ENCODE results near the gene SLFN5. TPM values are rescaled to one million over a fixed set of nuclear protein-coding genes. Genes with fewer than 3 reads are reported as not detected.

Gene SLFN5
- total and polyA plus RNA-seq, 4 donors = 1.9 to 7.8 (median 3.4) TPM

DNA sequence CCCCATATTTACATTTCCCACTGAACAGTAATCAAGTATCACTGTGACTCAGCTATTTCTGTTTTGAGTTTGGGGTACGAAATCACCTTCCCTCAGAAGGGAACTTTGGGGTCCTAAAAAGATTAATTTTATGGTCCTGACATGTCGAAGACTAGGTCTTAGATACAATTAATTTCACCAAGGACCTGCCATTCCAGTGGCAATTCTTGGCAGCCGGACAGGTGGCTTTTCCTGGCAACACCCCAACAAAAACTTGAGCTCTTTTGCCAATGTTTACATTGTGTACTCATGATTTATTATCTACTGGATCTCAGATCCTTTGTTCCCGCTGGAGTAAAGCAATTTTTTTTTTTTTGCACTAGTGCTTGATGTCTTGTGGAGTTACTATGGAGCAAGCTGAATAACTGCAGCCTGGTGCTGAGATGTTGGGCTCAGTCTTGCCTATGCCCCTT is 14.4 kb downstream of the SLFN5 start:
- no peak overlapping the region for H3K9ac ChIP-seq (ENCODE audit: low read depth in 1 of 2, low read length in 2 of 2)
- no peak overlapping the region for H3K4me3 ChIP-seq (ENCODE audit: low read depth in 1 of 3, low read length in 3 of 3)
- WGBS = 43% methylated on average over 4 of the region's 4 CpGs
- peaks cover 1 to 10% (median 5%) of the 10 kb centered on the region in 4 donors for H3K4me1 ChIP-seq (ENCODE audit: control insufficient read depth in 4 of 4, insufficient read depth in 4 of 4, low read length in 3 of 4)
- no peaks in the 10 kb centered on the region for H3K27me3 ChIP-seq (ENCODE audit: control insufficient read depth in 4 of 4, insufficient read depth in 4 of 4, low read length in 3 of 4)
- no peak overlapping the region for H3K27ac ChIP-seq (ENCODE audit: low read depth in 1 of 2, low read length in 2 of 2)
- no peaks in the 10 kb centered on the region for H3K9me3 ChIP-seq (ENCODE audit: control insufficient read depth in 4 of 4, low read length in 3 of 4)
- H3K36me3 ChIP-seq (ENCODE audit: control insufficient read depth in 4 of 4, insufficient read depth in 3 of 4, low read depth in 1 of 4, low read length in 3 of 4) = peaks cover 0 to 3% (median 0%) of the 10 kb centered on the region in 4 donors
- DNase-seq (ENCODE audit: low spot score) = no peak
- TF ChIP-seq HNF4A (conservative IDR thresholded peaks at IDR 0.05) (peak in 1 of 2 donors; percentile 25), FOXA2 (IDR thresholded peaks at IDR 0.05) (peak; percentile 46), ZBTB33 (IDR thresholded peaks at IDR 0.05) (no peak), RXRA (IDR thresholded peaks at IDR 0.05) (peak in 1 of 2 donors; percentile 21), JUND (IDR thresholded peaks at IDR 0.05) (no peak), HNF4G (IDR thresholded peaks at IDR 0.05) (no peak)

GRCh38 chr17:35259001-35259400 is 16.1 kb downstream of the SLFN5 start:
- peaks cover 1 to 6% (median 3%) of the 10 kb centered on the region in 4 donors for H3K4me1 ChIP-seq (ENCODE audit: control insufficient read depth in 4 of 4, insufficient read depth in 4 of 4, low read length in 3 of 4)
- no peak for TF ChIP-seq ZBTB33 (IDR thresholded peaks at IDR 0.05)
- TF ChIP-seq RXRA (IDR thresholded peaks at IDR 0.05) = no peak
- no peak for TF ChIP-seq YY1 (IDR thresholded peaks at IDR 0.05)
- no peak for TF ChIP-seq TAF1 (conservative IDR thresholded peaks at IDR 0.05)
- 96% methylated on average over 6 of the region's 6 CpGs for WGBS
- no peak overlapping the region for H3K4me3 ChIP-seq (ENCODE audit: low read depth in 1 of 3, low read length in 3 of 3)
- H3K36me3 ChIP-seq (ENCODE audit: control insufficient read depth in 4 of 4, insufficient read depth in 3 of 4, low read depth in 1 of 4, low read length in 3 of 4) = peaks cover 0 to 3% (median under 1%) of the 10 kb centered on the region in 4 donors
- no peaks in the 10 kb centered on the region for H3K9me3 ChIP-seq (ENCODE audit: control insufficient read depth in 4 of 4, low read length in 3 of 4)
- H3K27ac ChIP-seq (ENCODE audit: low read depth in 1 of 2, low read length in 2 of 2) = no peak overlapping the region
- H3K27me3 ChIP-seq (ENCODE audit: control insufficient read depth in 4 of 4, insufficient read depth in 4 of 4, low read length in 3 of 4) = no peaks in the 10 kb centered on the region
- no peak overlapping the region for H3K9ac ChIP-seq (ENCODE audit: low read depth in 1 of 2, low read length in 2 of 2)
- no peak for DNase-seq (ENCODE audit: low spot score)

DNA sequence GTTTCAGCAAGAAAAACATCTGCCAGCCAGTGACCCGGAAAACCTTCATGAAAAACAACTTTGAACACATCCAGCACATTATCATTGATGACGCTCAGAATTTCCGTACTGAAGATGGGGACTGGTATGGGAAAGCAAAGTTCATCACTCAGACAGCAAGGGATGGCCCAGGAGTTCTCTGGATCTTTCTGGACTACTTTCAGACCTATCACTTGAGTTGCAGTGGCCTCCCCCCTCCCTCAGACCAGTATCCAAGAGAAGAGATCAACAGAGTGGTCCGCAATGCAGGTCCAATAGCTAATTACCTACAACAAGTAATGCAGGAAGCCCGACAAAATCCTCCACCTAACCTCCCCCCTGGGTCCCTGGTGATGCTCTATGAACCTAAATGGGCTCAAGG is 22.2 kb downstream of the SLFN5 start:
- Histone ChIP-seq H3K4me3 (ENCODE audit: low read depth in 1 of 3, low read length in 3 of 3) (no peak overlapping the region), H3K27ac (ENCODE audit: low read depth in 1 of 2, low read length in 2 of 2) (no peak overlapping the region), H3K9ac (ENCODE audit: low read depth in 1 of 2, low read length in 2 of 2) (no peak overlapping the region), H3K27me3 (ENCODE audit: control insufficient read depth in 4 of 4, insufficient read depth in 4 of 4, low read length in 3 of 4) (no peaks in the 10 kb centered on the region), H3K4me1 (ENCODE audit: control insufficient read depth in 4 of 4, insufficient read depth in 4 of 4, low read length in 3 of 4) (peaks cover 0 to 1% (median 0%) of the 10 kb centered on the region in 4 donors), H3K36me3 (ENCODE audit: control insufficient read depth in 4 of 4, insufficient read depth in 3 of 4, low read depth in 1 of 4, low read length in 3 of 4) (peaks cover 0 to 17% (median 4%) of the 10 kb centered on the region in 4 donors), H3K9me3 (ENCODE audit: control insufficient read depth in 4 of 4, low read length in 3 of 4) (no peaks in the 10 kb centered on the region)
- no peak for DNase-seq (ENCODE audit: low spot score)
- 96% methylated on average over 5 of the region's 5 CpGs for WGBS
- TF ChIP-seq SP1 (IDR thresholded peaks at IDR 0.05) = no peak
- TF ChIP-seq GABPA (IDR thresholded peaks at IDR 0.05 in 1 of 2, conservative IDR thresholded peaks at IDR 0.05 in 1 of 2) = no peak
- TF ChIP-seq HNF4A (conservative IDR thresholded peaks at IDR 0.05) = no peak
- TF ChIP-seq, protein P1, sequence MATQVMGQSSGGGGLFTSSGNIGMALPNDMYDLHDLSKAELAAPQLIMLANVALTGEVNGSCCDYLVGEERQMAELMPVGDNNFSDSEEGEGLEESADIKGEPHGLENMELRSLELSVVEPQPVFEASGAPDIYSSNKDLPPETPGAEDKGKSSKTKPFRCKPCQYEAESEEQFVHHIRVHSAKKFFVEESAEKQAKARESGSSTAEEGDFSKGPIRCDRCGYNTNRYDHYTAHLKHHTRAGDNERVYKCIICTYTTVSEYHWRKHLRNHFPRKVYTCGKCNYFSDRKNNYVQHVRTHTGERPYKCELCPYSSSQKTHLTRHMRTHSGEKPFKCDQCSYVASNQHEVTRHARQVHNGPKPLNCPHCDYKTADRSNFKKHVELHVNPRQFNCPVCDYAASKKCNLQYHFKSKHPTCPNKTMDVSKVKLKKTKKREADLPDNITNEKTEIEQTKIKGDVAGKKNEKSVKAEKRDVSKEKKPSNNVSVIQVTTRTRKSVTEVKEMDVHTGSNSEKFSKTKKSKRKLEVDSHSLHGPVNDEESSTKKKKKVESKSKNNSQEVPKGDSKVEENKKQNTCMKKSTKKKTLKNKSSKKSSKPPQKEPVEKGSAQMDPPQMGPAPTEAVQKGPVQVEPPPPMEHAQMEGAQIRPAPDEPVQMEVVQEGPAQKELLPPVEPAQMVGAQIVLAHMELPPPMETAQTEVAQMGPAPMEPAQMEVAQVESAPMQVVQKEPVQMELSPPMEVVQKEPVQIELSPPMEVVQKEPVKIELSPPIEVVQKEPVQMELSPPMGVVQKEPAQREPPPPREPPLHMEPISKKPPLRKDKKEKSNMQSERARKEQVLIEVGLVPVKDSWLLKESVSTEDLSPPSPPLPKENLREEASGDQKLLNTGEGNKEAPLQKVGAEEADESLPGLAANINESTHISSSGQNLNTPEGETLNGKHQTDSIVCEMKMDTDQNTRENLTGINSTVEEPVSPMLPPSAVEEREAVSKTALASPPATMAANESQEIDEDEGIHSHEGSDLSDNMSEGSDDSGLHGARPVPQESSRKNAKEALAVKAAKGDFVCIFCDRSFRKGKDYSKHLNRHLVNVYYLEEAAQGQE (IDR thresholded peaks at IDR 0.05) = no peak
- no peak for TF ChIP-seq FOXA2 (IDR thresholded peaks at IDR 0.05)
- no peak for TF ChIP-seq YY1 (IDR thresholded peaks at IDR 0.05)
- TF ChIP-seq EGR1 (IDR thresholded peaks at IDR 0.05; ENCODE audit: low read depth in 2 of 2) = no peak
- TF ChIP-seq FOXA1 (IDR thresholded peaks at IDR 0.05) = no peak
- TF ChIP-seq, protein P2, sequence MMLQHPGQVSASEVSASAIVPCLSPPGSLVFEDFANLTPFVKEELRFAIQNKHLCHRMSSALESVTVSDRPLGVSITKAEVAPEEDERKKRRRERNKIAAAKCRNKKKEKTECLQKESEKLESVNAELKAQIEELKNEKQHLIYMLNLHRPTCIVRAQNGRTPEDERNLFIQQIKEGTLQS (IDR thresholded peaks at IDR 0.05) = no peak
- no peak for TF ChIP-seq RAD21 (IDR thresholded peaks at IDR 0.05)
- TF ChIP-seq ZBTB33 (IDR thresholded peaks at IDR 0.05) = no peak
- TF ChIP-seq, protein P3, sequence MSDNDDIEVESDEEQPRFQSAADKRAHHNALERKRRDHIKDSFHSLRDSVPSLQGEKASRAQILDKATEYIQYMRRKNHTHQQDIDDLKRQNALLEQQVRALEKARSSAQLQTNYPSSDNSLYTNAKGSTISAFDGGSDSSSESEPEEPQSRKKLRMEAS (IDR thresholded peaks at IDR 0.05) = no peak
- no peak for TF ChIP-seq HNF4G (IDR thresholded peaks at IDR 0.05)
- TF ChIP-seq RXRA (IDR thresholded peaks at IDR 0.05) = no peak
- no peak for TF ChIP-seq TAF1 (conservative IDR thresholded peaks at IDR 0.05)
- TF ChIP-seq NR2F2 (IDR thresholded peaks at IDR 0.05) = no peak
